ENCODE results near the gene SKIC2.

SKIC2 gene

DNA sequence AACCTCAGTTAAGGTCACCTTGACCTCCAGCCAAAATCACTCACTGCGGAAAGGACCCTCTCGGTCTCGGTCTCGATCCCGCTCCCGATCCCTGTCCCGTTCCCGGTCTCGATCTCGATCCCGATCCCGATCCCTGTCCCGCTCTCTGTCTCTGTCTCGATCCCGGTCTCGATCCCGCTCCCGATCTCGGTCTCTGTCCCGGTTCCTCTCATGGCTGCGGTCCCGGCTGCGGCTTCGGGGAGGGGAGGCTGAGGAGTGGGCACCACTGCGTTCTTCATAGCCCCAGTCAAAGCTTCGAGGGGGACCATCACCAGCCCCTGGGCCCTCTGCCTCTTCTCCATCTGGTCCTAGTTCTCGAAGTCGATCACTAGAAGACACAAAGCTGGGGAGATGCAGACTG, 4.5 kb upstream of the SKIC2 start:
- no peak for DNase-seq (ENCODE audit: low spot score)
- TF ChIP-seq CTCF (IDR thresholded peaks at IDR 0.05; ENCODE audit: extremely low read depth, missing control alignments): no peak

- DNase-seq (ENCODE audit: low spot score): no peak
- TF ChIP-seq CTCF (IDR thresholded peaks at IDR 0.05; ENCODE audit: extremely low read depth, missing control alignments): no peak
These were observed 2.2 kb upstream of the SKIC2 start for GRCh38 chr6:31956796-31957195.

DNA sequence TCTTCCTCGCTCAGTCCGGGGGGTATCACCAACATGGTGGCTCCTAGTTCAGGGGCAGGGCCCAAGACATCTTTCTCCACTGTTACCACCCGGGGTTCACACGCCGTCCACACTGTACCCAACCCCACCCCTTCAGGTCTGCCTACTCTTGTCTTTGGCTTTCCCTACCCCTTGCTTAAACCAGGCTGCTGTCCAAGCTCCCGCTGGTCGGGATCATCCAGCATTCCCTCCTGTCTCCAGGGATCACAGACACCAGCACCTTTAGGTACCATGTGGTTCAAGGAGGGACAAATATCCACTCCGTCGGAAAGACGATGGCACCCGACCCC, 599 bp upstream of the SKIC2 start:
- TF ChIP-seq CTCF (IDR thresholded peaks at IDR 0.05; ENCODE audit: extremely low read depth, missing control alignments): no peak
- DNase-seq (ENCODE audit: low spot score): no peak

DNA sequence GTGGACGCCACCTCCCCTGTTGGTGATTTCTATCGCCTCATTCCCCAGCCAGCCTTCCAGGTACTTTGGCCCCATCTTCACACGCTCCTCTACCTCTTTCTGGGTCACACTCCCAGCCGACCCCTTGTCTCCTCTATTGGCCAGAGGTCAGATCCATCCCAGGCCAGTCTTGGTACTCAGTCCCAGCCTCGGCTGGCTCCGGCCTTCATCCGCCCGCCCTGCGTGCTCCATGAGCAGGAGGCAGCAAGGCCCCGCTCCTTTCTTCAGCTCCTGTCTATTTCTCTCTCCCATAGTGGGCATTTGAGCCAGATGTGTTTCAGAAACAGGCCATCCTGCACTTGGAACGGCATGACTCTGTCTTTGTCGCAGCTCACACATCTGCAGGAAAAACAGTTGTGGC, 2.6 kb downstream of the SKIC2 start:
- no peak for DNase-seq (ENCODE audit: low spot score)
- no peak for TF ChIP-seq CTCF (IDR thresholded peaks at IDR 0.05; ENCODE audit: extremely low read depth, missing control alignments)

GRCh38 chr6:31963921-31964320, 4.9 kb downstream of the SKIC2 start:
- no peak for TF ChIP-seq CTCF (IDR thresholded peaks at IDR 0.05; ENCODE audit: extremely low read depth, missing control alignments)
- DNase-seq (ENCODE audit: low spot score): no peak

- no peak for DNase-seq (ENCODE audit: low spot score)
- no peak for TF ChIP-seq CTCF (IDR thresholded peaks at IDR 0.05; ENCODE audit: extremely low read depth, missing control alignments)
These were observed 6.7 kb downstream of the SKIC2 start for GRCh38 chr6:31965700-31966099.

GRCh38 chr6:31966506-31966905, 7.5 kb downstream of the SKIC2 start:
- TF ChIP-seq CTCF (IDR thresholded peaks at IDR 0.05; ENCODE audit: extremely low read depth, missing control alignments): no peak
- no peak for DNase-seq (ENCODE audit: low spot score)
